Upper lobe of left lung (tissue), 6 donors: ENCODE measurements around the gene ADTRP. TPM values are rescaled to one million over a fixed set of nuclear protein-coding genes. Genes with fewer than 3 reads are reported as not detected.

Experiments
- ATAC-seq, 2 donors: fragments of 200-7000 bp; cut with Tn5 transposase; one replicate each; pipeline ENCODE4 v1.9.1; 2022; ENCODE audit warnings: mild to moderate bottlenecking in 2 of 2, moderate library complexity in 2 of 2; ENCODE audit not compliant: low FRiP score in 2 of 2
- DNase-seq, 2 donors: peaks; one replicate each; pipeline ENCODE4 v3.0.0-alpha.2; 2019 to 2020
- H3K27ac ChIP-seq, 4 donors: fragments of 200-600 bp; sonication (generic); one replicate each; pipeline ENCODE4 v1.5.1; 2016 to 2019
- H3K27me3 ChIP-seq, 4 donors: fragments of 200-600 bp; sonication (generic); one replicate each; pipeline ENCODE4 v1.5.1; 2017 to 2019
- H3K36me3 ChIP-seq, 4 donors: fragments of 200-600 bp; sonication (generic); one replicate each; pipeline ENCODE4 v1.5.1; 2016 to 2019
- H3K4me1 ChIP-seq, 4 donors: fragments of 200-600 bp; sonication (generic); one replicate each; pipeline ENCODE4 v1.5.1; 2018 to 2019
- H3K4me3 ChIP-seq, 4 donors: fragments of 200-600 bp; sonication (generic); one replicate each; pipeline ENCODE4 v1.5.1; 2017 to 2019; ENCODE audit warnings: mild to moderate bottlenecking in 2 of 4, moderate library complexity in 1 of 4
- H3K9me3 ChIP-seq, 4 donors: fragments of 200-600 bp; sonication (generic); one replicate each; pipeline ENCODE4 v1.5.1; 2018 to 2019
- CTCF ChIP-seq, 6 experiments: fragments of 450-650 bp in 4 of 6; fragments of 200-600 bp in 2 of 6; sonication (generic) in 2 of 6; IDR thresholded peaks; one replicate each; pipeline ENCODE4 v1.5.1; 2016 to 2019; ENCODE audit warnings: antibody characterized with exemption in 6 of 6
- EP300 ChIP-seq, 4 donors: sonication (generic); formaldehyde crosslinking; IDR thresholded peaks; one replicate each; pipeline ENCODE4 v1.5.1; 2017; ENCODE audit warnings: antibody characterized with exemption in 4 of 4, control low read depth in 2 of 4
- POLR2A ChIP-seq, 4 donors: fragments of 450-650 bp; IDR thresholded peaks; one replicate each; pipeline ENCODE4 v1.5.1; 2016 to 2017; ENCODE audit warnings: antibody characterized with exemption in 4 of 4, mild to moderate bottlenecking in 2 of 4
- POLR2AphosphoS5 ChIP-seq, 2 donors: sonication (generic); formaldehyde crosslinking; IDR thresholded peaks; one replicate each; pipeline ENCODE4 v1.5.1; 2017; ENCODE audit warnings: antibody characterized with exemption in 2 of 2
- WGBS, 2 donors: methylation state at CpG; one replicate each; pipeline ENCODE4 v1.1.5; 2017 to 2018; 5-methylcytosine and 5-hydroxymethylcytosine counted together
- total RNA-seq, 6 donors: library from RNA; depleted of rRNA in 4 of 6; stranded (reverse); fragments of >200 nt in 4 of 6; gene quantifications; one replicate each; pipeline versions ENCODE4 v1.1.0 to v1.2.1, GENCODE V29; 2016 to 2021
- donor health status: DM: no; HTN: no; CAD: no; lungs with moderate emphysema.
- donor health status: DM: no; HTN: yes; CAD: no; lungs with severe emphysema.

The ADTRP gene
- total RNA-seq, 6 donors from 2014 or later: 3.8 to 21.1 (median 12.8) TPM

- Histone ChIP-seq H3K27ac (no peak overlapping the region), H3K4me3 (no peak overlapping the region), H3K36me3 (no peaks in the 10 kb centered on the region), H3K4me1 (peaks cover 0 to 7% (median 2%) of the 10 kb centered on the region in 4 donors), H3K9me3 (no peaks in the 10 kb centered on the region), H3K27me3 (no peaks in the 10 kb centered on the region)
- 64 to 69% methylated on average over 4 of the region's 4 CpGs for WGBS, 2 donors
- no peak for DNase-seq
- no peak for ATAC-seq
- TF ChIP-seq POLR2A (IDR thresholded peaks at IDR 0.05) (no peak), POLR2AphosphoS5 (IDR thresholded peaks at IDR 0.05) (no peak), CTCF (IDR thresholded peaks at IDR 0.05) (no peak), EP300 (IDR thresholded peaks at IDR 0.05) (no peak)
Observed at GRCh38 chr6:11740875-11741274, 37.7 kb downstream of the ADTRP start.

GRCh38 chr6:11738661-11739375, 39.8 kb downstream of the ADTRP start:
- WGBS, 2 donors: 47 to 59% methylated on average over 8 of the region's 8 CpGs

GRCh38 chr6:11738234-11738633, 40.4 kb downstream of the ADTRP start:
- Histone ChIP-seq H3K36me3 (no peaks in the 10 kb centered on the region), H3K27me3 (no peaks in the 10 kb centered on the region), H3K9me3 (no peaks in the 10 kb centered on the region), H3K4me3 (no peak overlapping the region), H3K4me1 (peaks cover 0 to 7% (median 2%) of the 10 kb centered on the region in 4 donors), H3K27ac (no peak overlapping the region)
- peak in 1 of 2 donors; percentile 32 for DNase-seq
- no peak for TF ChIP-seq POLR2A (IDR thresholded peaks at IDR 0.05)
- TF ChIP-seq CTCF (IDR thresholded peaks at IDR 0.05): no peak
- no peak for TF ChIP-seq EP300 (IDR thresholded peaks at IDR 0.05)
- no peak for TF ChIP-seq POLR2AphosphoS5 (IDR thresholded peaks at IDR 0.05)
- no peak for ATAC-seq
- WGBS, 2 donors: 94 to 100% methylated on average over 2 to 3 of the region's 3 CpGs

More at GRCh38 chr6:11738661-11739375, 39.8 kb downstream of the ADTRP start:
- TF ChIP-seq POLR2AphosphoS5 (IDR thresholded peaks at IDR 0.05) (no peak), POLR2A (IDR thresholded peaks at IDR 0.05) (no peak), EP300 (IDR thresholded peaks at IDR 0.05) (peak in 1 of 4 donors; percentile 16), CTCF (IDR thresholded peaks at IDR 0.05) (no peak)
- Histone ChIP-seq H3K4me1 (peaks cover 0 to 7% (median 2%) of the 10 kb centered on the region in 4 donors), H3K27ac (no peak overlapping the region), H3K27me3 (no peaks in the 10 kb centered on the region), H3K36me3 (no peaks in the 10 kb centered on the region), H3K9me3 (no peaks in the 10 kb centered on the region), H3K4me3 (no peak overlapping the region)
- DNase-seq (no peak), ATAC-seq (peak in 1 of 2 donors; percentile 28)

GRCh38 chr6:11736601-11737000, 42.0 kb downstream of the ADTRP start:
- Histone ChIP-seq H3K4me1 (peaks cover 0 to under 1% (median 0%) of the 10 kb centered on the region in 4 donors), H3K4me3 (no peak overlapping the region), H3K27me3 (no peaks in the 10 kb centered on the region), H3K27ac (no peak overlapping the region), H3K9me3 (no peaks in the 10 kb centered on the region), H3K36me3 (no peaks in the 10 kb centered on the region)
- 84 to 88% methylated on average over 7 of the region's 7 CpGs for WGBS, 2 donors
- no peak for ATAC-seq
- no peak for TF ChIP-seq CTCF (IDR thresholded peaks at IDR 0.05)
- no peak for TF ChIP-seq POLR2AphosphoS5 (IDR thresholded peaks at IDR 0.05)
- no peak for TF ChIP-seq POLR2A (IDR thresholded peaks at IDR 0.05)
- TF ChIP-seq EP300 (IDR thresholded peaks at IDR 0.05): no peak
- DNase-seq: no peak
